ENCODE results near the gene BNC2.
"Not testable (repeated sequence)": the region's sequence is repeated elsewhere in the genome, so short reads cannot be mapped to it uniquely, and the experiment has no call there.

BNC2 gene, protein sequence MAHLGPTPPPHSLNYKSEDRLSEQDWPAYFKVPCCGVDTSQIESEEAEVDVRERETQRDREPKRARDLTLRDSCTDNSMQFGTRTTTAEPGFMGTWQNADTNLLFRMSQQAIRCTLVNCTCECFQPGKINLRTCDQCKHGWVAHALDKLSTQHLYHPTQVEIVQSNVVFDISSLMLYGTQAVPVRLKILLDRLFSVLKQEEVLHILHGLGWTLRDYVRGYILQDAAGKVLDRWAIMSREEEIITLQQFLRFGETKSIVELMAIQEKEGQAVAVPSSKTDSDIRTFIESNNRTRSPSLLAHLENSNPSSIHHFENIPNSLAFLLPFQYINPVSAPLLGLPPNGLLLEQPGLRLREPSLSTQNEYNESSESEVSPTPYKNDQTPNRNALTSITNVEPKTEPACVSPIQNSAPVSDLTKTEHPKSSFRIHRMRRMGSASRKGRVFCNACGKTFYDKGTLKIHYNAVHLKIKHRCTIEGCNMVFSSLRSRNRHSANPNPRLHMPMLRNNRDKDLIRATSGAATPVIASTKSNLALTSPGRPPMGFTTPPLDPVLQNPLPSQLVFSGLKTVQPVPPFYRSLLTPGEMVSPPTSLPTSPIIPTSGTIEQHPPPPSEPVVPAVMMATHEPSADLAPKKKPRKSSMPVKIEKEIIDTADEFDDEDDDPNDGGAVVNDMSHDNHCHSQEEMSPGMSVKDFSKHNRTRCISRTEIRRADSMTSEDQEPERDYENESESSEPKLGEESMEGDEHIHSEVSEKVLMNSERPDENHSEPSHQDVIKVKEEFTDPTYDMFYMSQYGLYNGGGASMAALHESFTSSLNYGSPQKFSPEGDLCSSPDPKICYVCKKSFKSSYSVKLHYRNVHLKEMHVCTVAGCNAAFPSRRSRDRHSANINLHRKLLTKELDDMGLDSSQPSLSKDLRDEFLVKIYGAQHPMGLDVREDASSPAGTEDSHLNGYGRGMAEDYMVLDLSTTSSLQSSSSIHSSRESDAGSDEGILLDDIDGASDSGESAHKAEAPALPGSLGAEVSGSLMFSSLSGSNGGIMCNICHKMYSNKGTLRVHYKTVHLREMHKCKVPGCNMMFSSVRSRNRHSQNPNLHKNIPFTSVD

DNA sequence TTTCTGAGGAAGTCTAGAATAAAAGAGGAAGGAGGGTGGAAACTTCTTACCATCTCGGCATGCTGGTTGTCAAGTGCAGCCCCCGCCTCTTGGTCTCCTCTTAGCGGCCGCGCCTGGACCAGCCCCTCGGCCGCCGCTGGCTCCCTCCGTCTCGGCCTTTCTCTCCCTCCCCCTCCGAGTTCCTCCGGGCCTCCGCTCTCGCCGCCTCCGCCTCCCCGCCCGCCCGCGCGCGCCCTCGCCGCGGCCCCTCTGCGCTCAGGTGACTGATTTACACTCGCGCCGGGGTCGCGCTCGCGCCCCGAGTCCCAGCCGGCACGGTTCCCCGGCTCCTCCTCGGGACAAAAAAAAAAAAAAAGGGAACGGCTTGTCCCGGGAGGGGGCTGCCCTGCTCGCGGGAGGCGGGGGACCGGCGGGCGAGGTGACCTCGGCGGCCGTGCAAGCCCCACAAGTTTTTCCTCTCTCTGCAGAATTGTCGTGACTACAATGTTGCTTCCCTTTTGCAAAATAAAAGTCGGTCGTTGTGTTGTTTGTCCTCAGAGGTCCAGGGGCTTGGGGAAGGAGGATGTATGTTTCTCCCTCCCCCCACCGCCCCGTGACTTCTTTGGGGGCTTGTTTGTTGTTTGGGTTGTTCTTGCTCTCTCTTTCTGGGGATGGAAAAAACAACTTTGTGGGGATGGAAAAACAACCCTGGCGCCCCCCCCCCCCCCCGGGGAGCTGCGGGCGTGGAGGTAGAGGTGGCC, at the start of gene BNC2:
BNC2 (minus strand) TSS at position 75 of the 740 bp plus-strand sequence; CDS start at position 53, 22 bp downstream.
- DNase-seq, result peak; percentile 63

DNA sequence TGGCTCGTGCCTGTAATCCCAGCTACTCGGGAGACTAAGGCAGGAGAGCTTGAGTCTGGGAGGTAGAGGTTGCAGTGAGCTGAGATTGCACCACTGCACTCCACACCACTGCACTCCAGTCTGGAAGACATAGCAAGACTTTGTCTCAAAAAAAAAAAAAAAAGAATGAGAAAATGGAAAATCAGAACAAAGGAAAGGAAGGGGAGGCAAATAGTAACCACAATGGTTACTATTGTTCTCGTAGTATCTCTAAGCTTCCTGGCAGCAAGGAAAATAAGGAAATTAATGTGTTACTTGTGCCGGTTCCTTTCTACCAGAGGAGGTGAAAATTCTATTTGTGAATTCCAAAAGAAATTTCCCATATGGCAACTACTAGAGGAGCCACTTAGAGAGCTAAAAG, 48.5 kb upstream of the BNC2 start:
- DNase-seq, result no peak

DNA sequence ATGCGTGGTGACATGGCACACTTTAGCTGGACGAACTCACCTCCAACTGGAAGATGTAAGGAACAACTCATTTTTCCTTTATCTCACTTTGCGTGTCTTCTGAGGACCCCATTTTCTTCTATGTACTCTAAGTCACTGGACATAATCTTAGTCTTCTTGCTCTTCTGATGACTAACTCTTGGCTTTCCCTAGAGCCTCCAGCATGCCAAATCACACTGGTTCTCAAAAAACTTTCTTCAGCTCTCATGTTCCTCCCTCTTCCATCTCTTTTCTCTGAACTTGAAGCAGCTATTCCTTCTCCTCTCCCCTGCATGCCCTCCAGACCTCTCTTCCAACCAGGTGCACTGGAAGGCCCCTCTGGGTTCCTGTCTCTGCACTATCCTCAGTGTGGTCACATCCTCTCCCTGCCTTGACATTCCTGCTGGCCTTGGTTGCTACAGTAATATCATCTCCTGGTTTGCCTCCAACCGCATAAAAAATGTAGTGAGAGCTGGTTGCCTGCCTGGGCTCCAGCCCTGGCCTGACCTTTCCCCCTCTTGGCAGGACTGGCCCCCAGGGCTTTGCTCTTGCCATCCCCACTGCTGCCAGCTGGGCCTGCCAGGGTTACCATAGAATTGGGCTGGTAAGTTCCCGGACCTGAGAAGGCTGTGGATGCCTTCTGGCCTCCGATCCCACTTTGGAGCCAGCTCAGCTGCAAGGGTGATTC, 44.8 kb upstream of the BNC2 start:
- DNase-seq, result no peak

DNA sequence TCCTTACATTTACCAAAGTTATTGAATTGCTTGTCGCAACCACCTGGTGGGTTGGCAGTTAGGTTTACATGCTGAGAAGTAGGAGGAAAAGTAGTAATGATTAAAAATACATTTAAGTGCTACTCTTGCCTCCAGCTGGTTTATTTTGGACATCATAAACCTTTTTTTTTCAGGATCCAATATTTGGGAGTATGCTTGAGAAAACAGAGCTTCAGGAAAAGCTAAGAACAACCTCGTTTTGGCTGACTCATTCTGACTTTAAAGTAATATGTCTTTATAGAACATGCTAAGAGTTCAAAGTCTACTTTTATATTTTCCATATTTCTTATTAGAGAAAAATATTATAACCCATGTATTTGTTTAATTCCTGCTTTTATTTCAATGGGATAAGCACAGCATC, 41.7 kb upstream of the BNC2 start:
- DNase-seq, result no peak

DNA sequence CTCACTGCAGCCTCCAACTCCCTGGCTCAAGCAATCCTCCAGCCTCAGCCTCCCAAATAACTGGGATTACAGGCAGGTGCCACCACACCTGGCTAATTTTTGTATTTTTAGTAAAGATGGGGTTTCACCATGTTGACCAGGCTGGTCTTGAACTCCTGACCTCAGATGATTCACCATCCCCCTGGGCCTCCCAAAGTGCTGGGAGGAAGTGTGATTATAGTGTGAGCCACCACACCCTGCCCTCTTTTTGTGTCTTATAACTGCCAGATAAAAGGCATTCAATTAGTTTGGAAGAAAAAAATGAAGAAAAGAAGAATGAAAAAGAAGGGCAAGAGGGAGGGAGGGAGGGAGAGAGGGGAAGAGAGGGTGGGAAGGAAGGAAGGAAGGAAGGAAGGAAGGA, 37.7 kb upstream of the BNC2 start:
- DNase-seq, result not testable (repeated sequence)

DNA sequence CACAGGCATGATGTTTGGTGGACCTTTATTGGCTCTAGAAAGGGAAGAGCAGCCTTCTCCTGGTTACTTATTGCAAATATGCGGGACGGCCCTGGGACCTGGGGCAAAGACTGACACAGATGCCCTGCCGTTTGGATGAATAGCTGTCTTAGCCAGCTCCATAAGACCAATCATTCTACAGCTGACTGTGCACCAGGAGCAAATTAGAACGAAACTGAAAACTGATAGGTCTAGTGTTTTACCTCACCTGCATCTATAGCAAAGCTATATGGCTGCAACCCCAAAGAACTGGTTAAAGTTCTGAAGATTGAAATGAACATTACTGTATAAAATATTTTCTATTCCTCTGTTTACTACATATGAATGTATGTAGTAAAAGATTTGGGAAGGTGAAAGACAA, 34.2 kb upstream of the BNC2 start:
- DNase-seq, result no peak

DNA sequence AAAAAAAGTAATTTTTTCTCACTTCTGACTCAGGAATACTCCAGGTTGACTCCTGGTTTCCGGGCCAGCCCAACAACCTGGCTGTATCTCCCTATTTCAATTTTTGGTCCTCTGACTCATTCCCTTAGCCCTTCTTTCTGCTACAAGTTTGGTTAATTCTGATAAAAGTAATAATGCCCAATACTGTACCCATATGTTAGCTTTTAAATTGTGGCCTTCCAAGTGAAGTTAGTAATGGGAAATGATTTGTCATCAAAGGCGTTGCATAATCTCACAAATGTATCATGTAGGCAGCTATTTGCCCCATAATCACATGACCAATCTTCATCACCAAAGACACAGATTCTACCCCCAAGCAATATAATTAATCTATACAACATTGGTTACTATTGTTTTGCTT, 31.1 kb upstream of the BNC2 start:
- no peak for DNase-seq

DNA sequence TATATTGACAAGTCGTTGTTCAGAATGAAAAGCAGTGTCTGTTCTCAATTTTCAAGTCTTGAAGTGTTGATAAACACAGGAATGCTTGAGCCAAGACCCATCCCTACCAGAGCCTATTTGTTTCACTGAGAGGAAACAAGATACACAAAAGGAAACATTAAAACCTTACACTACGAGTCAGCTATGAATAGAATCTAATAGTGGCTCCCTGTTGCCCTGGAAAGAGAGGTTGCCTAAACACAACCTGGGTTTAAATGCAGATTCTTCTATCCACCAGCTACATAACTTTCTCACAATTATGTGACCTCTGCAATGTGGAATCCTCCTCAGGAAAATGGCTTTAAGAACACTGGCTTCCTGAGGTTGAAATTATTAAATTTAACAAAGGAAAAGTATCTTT, 29.1 kb upstream of the BNC2 start:
- no peak for DNase-seq

DNA sequence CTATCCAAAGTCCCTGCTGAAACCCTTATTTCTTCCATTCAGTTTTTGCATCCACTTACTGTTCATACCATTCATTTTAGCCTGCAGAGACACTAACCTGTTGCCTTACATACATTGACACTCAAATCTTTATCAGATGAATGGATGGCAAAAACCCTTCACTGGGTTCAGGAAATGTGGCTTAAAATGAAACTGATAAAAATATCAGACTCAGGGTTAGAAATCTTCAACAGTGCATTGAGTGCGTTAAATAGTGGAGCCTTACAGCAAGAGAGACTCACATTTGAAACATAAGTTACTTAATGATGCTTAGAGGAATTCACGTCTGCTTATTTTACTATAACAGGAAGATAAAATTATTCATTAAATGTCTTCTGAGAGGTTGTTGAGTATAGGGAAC, 28.0 kb upstream of the BNC2 start:
- no peak for DNase-seq

DNA sequence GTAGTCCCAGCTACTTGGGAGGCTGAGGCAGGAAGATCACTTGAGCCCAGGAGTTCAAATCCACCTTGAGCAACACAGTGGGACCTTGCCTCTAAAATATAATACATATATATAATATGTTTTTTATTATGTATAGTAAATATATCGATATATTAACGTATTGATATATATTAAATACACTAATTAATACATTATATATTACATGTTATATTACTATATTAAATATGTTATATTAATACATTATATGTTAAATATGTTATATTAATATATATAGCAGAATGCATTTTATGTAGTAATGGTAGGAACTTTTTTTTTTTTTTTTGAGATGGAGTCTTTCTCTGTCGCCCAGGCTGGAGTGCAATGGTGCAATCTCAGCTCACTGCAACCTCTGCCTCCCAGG, 18.1 kb upstream of the BNC2 start:
- no peak for DNase-seq

DNA sequence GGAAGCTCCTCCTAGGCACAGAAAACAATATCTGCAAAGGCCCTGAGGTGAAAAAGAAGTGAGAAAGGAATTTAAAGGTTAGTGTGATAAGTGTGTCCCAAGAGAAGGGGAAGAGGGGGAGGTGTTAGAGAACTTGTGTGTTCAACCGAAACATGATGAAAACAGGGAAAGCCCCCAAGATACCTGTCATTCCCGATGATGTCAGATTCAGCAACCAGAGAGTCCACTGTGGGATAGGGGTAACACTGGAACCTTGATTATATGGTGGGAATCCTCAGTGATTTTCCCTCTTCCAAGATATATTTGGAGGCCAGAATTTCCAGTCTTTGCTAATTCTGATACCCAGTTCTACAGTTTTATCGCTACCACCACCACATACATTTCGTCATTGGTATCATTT, 15.5 kb upstream of the BNC2 start:
- no peak for DNase-seq

DNA sequence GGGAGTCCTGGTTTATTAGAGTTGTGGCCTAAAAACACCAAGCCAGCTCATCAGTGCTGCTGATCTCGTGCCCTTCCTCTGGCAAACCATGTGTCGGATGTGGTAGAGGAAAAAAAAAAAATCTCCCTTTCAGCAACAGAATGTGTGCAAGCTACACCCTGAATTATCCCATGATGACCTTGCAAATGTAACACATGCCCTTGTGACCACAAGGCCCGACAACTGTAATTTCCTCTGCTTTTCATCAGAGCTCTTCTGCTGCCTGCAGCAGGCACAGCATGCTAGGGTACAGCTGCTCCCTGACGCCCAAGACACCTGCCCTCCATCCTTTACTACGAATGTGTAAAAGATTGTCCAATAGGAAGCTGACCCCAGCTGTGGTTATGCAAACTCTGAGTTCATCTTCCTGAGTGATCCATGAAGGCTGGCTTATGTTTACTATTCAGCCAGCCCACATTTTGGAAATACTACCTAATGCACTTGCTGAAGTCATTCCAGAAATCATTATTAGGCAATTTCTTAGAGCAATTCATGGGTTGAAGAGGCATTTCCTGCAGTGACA, 14.6 kb upstream of the BNC2 start:
- peak; percentile 70 for DNase-seq

DNA sequence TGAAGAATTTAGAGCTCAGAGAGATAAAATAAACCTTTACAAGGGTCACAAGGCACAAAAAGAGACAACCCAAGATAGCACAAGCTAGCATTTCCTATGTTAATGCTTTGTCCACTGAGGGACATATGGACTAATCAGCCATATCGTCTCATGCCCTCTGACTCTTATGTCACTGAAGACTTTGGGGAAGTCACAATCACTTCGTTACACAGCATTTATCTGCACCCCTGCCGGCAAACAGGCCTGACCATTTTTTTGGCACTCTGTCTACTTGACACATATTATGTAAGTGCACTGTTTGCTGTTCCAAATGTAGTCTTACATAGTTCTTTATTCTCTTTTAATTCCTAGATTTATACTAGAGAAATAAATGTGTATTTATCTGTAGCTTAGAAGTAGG, 13.9 kb upstream of the BNC2 start:
- DNase-seq, result no peak

DNA sequence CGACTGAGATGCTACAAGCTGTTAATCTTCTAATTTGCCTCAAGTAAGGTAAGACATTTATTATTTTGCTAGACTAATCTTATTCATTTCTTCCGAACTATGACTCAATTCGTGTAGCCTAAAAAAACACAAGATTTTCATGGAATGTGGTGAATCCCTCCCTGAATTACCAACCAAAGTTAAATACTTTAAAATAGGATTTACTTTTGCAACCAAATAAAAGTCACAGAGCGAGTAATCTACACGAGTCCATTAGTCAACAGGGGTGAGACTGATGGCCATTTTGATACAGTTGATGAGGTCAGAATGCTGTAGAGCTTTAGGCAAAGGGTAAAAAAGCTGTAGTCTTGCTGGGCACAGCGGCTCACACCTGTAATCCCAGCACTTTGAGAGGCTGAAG, 13.1 kb upstream of the BNC2 start:
- no peak for DNase-seq

DNA sequence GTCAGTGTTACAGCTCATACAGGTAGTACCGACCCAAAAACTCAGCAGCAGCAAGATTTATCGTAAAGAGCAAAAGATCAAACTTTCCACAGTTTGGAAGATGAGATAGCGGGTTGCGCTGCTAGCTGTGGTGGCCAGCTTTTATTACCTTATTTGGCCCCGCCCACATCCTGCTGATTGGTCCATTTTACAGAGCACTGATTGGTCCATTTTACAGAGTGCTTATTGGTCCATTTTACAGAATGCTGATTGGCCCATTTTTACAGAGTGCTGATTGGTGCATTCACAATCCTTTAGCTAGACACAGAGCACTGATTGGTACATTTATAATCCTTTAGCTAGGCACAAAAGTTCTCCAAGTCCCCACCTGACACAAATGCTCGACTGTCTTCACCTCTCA, 12.0 kb upstream of the BNC2 start:
- DNase-seq, result not testable (repeated sequence)

DNA sequence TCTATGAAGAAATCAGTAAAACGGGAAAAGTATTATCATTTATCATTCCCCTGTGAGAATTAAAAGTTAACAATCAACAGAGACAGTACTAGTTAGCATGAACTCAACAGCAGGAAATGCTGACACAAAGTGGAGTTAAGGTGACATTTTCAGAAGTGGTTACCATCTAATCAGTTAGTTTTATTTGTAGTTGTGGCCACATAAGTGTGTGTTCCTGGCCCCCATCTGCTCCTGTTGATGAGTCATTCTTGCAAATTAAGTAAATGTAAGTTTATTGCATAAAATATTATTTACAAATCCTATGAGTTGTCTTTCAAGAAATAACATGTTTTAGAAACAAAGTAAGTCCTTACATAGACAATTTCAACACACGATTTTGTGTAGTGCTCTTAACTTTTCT, 8.9 kb upstream of the BNC2 start:
- no peak for DNase-seq

DNA sequence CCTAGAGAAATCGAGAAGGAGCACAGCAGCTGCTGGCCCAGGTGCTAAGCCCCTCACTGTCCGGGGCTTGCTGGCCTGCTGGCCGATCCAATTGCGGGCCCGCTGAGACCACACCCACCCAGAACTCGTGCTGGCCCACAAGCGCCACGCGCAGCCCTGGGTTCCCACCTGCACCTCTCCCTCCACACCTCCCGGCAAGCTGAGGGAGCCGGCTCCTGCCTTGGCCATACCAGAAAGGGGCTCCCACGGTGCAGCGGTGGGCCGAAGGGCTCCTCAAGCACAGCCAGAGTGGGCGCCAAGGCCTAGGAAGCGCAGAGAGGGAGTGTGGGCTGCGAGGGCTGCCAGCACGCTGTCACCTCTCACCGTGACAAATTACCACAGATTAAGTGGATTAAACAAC, 6.8 kb upstream of the BNC2 start:
- no peak for DNase-seq

DNA sequence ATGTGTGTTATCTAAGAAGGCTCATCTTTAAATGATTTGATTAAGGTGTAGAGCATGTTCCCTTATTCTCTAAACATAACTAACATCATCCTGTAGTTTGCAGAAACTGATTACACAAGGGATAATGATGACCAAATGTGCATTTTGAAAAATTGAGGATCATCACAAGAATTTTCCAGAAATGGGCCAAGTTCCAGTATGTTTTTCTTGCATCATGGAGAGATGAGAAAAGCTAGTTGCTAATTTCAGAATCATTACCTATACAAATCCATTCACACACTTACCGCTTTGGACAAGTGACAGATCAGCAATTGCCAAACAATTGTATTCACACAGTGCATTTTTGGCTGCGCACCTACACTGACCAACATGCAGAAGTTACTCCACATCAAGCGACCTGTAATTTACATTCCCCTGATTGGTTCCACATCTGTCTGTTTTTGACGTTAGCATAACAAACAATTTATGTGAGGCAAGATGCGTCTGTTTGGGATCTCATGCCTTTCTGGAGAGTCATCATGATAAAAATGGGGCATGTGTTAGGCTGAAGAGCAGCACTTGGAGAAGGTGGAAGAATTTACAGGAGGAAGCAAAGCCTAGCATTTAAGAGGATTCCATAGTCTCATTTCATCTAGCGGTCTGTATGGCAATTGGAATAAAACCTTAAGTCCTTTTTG, 2.8 kb upstream of the BNC2 start:
- no peak for DNase-seq

DNA sequence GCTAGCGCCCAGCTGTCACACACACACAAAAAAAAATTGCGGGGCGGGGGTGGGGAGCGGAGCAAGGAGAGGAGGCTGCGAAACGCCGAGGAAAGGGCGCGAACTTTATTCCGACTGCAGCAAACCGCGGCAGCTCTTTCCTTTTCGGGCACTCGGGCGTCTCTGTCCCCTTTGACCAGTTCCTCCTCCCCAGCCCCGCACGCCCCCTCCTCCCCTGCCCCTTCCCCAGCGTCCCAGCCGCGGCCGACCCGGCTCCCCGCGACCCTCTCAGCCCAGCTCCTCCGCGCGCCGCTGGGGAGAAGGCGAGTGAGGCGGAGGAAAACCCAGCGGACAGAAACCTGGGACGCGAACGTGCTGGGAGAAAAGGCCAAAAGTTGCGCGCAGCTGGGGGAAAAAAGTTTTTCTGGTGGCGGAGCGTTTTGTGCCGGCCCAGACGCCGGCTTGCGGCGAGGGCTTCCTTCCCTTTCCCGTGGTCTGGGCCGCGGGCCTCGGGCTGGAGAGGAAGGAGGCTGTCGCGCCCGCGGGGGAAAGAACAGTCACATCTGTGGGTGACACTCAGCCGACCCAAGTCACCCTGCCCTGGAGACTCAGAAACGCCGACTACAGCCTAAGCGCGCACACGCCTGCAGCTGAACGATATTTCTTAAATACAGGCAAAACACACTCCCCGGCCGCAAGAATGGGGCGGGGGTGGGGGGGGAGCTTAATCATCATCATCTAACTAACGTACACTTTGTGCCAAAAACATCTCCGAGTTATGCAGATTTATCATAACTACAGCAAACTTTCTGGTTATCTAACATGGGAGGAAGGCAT, 1.1 kb upstream of the BNC2 start:
- DNase-seq, result no peak

DNA sequence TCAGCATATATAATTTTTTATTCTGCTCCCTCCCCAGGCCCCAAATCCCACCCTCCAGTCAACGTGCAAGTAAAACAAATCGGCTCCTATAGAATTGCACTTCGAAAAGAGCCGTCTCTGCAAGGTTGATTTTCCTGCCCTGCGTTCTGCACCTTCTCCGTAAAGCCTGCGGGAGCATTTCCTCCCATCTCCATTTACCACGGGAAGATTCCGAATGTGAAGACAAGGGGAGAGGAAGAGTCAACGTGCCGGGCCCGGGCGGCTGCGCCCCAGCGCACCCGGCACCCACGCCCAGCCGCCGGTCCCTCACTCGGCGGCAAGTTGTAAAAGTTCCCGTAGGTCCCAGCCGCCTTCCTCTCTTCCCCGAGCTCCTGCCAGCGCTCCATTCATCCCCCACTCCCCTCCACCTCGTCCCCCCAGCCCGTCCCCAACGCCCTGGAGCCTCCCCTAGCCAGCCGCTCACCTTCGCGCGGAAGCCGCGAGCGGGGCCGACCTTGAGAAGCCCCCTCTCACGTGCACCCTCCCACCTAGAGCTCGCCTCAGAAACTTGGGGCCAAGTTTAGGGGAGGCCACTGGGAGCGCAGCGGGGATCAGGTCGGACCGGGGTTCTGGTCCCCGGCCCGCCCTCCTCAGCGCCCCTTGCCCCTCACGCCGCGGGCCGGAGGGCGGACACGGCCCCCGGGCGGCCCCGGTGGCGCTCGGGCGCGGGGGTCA, 431 bp downstream of the BNC2 start:
- DNase-seq, result peak; percentile 60
